ENCODE data around the gene LRMDA. TPM values are rescaled to one million over a fixed set of nuclear protein-coding genes. Genes with fewer than 3 reads are reported as not detected.

The LRMDA gene
- total and polyA plus RNA-seq, 10 of the 15 experiments (the other 5 are each of a cell fraction or from before 2014, with no cell fraction given), result 0.07 to 0.54 (median 0.29) TPM; not detected in 4

DNA sequence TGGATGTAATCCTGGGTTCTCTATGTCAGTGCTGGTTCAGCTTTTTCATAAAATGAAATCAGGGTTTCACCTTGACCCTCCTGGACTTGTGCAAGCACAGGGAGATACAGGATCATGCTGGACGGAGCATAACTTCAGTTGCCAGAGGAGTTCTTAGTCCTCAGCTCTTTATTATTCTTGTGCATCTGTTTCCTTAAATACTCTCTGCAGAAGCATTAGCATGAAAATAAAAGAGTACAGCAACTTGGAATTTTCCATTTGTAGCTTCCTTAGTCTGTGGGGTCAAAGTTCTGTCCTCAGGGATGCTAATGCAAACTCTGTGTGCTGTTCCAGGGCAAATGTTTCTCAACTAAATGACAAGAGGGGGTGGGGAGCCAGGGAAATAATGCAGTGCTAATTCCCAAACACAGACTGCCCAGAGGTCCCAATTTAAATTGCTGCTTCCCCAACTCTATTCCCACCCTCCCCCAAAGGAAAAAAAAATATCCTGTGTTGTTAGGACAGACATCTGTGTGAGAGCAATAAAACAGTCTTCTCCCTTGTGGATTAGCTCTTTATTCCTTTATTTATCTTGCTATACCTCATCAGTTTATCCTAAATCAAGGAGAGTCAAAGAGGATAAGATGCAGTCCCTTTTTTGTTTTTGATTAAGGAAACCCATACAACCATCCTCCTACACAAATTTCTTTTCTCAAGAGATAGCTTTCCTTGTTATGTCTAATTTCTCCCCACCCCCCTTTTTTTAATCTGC is 905.0 kb downstream of the LRMDA start:
- H3K4me3 ChIP-seq, result no peak overlapping the region
- DNase-seq (ENCODE audit: low read depth, low spot score) (no peak), ATAC-seq (no peak), FAIRE-seq (no peak)
- SMC1A ChIA-PET (ENCODE audit: uncharacterized antibody, unreplicated experiment), result interaction anchor here (1.2 kb wide), 1 partner anchor 26 kb away, joined by 3 read pairs; no protein-coding TSS in a partner anchor
- no peak overlapping the region for H3K27ac ChIP-seq (ENCODE audit: control insufficient read depth, insufficient read depth)
- no peaks in the 10 kb centered on the region for H3K27me3 ChIP-seq (replicated peaks in 1 of 2; ENCODE audit: control insufficient read depth in 2 of 2, insufficient read depth in 2 of 2, low read length in 1 of 2)
- intact Hi-C loops (cut with micrococcal nuclease; ENCODE audit: unreplicated experiment) (no loop called here), in situ Hi-C loops (cut with MboI) (no loop called here)
- no peaks in the 10 kb centered on the region for H3K9me3 ChIP-seq (replicated peaks; ENCODE audit: control insufficient read depth, insufficient read depth, low read length)
- no peak overlapping the region for H3K9ac ChIP-seq (ENCODE audit: control insufficient read depth, insufficient read depth, low read length)
- POLR2A ChIA-PET, result no interaction called here
- CTCF ChIA-PET, result interaction anchor here (1.0 kb wide), 1 partner anchor 14 kb away, joined by 4 read pairs; no protein-coding TSS in a partner anchor
- no peak overlapping the region for H3K4me2 ChIP-seq (ENCODE audit: control insufficient read depth, insufficient read depth)
- BruUV-seq (replicated peaks), result no TSS peak
- WGBS (ENCODE audit: insufficient coverage, insufficient replicate concordance, low lambda C conversion rate, missing lambda C conversion rate), result 0% methylated on average over 1 of the region's 1 CpG
- no peaks in the 10 kb centered on the region for H3K36me3 ChIP-seq (ENCODE audit: control insufficient read depth in 2 of 2, insufficient read depth in 2 of 2, low read length in 1 of 2)
- no peaks in the 10 kb centered on the region for H4K20me1 ChIP-seq (ENCODE audit: control insufficient read depth, insufficient read depth)
- TF ChIP-seq ZBED1 (IDR thresholded peaks at IDR 0.05; ENCODE audit: borderline replicate concordance), result no peak
- H3K79me2 ChIP-seq (ENCODE audit: control insufficient read depth, insufficient read depth, low read length), result no peaks in the 10 kb centered on the region
- H3K4me1 ChIP-seq (ENCODE audit: control insufficient read depth, insufficient read depth, low read length), result no peaks in the 10 kb centered on the region
- H2AFZ ChIP-seq (ENCODE audit: control insufficient read depth, low read depth, low read length), result no peak overlapping the region
- RAD21 ChIA-PET (ENCODE audit: unreplicated experiment), result interaction anchor here (0.6 kb wide), 1 partner anchor 533 kb away, joined by 7 read pairs; no protein-coding TSS in a partner anchor

DNA sequence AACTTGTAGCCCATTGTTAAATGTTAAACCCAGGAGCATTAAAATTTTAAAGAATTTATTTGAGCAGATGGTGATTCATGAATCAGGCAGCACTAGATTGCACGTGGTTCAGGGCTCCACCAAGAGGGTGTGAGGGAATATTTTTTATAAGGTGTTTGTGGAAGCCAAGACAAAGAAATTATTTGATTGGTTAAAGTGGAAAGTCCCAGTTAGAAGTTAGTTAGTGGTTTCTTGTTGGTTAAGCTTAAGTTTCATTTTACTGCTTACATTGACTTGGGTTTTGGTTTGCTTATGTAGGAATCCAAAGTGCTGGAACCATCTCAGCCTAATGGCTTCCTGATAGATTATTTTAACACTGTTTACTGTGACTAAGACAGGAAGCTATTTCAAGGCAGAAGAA is 906.2 kb downstream of the LRMDA start:
- H3K27ac ChIP-seq (ENCODE audit: control insufficient read depth, insufficient read depth), result no peak overlapping the region
- H3K9me3 ChIP-seq (replicated peaks; ENCODE audit: control insufficient read depth, insufficient read depth, low read length), result no peaks in the 10 kb centered on the region
- no peak overlapping the region for H3K4me3 ChIP-seq
- BruUV-seq (replicated peaks), result no TSS peak
- DNase-seq (ENCODE audit: low read depth, low spot score) (peak; percentile 3), ATAC-seq (peak; percentile 57), FAIRE-seq (no peak)
- no peaks in the 10 kb centered on the region for H3K36me3 ChIP-seq (ENCODE audit: control insufficient read depth in 2 of 2, insufficient read depth in 2 of 2, low read length in 1 of 2)
- no peak for TF ChIP-seq SIX5 (IDR thresholded peaks at IDR 0.05; ENCODE audit: low read depth, low read length, severe bottlenecking)
- no peak for TF ChIP-seq BRCA1 (IDR thresholded peaks at IDR 0.05; ENCODE audit: low read depth, low read length)
- TF ChIP-seq, protein P1, sequence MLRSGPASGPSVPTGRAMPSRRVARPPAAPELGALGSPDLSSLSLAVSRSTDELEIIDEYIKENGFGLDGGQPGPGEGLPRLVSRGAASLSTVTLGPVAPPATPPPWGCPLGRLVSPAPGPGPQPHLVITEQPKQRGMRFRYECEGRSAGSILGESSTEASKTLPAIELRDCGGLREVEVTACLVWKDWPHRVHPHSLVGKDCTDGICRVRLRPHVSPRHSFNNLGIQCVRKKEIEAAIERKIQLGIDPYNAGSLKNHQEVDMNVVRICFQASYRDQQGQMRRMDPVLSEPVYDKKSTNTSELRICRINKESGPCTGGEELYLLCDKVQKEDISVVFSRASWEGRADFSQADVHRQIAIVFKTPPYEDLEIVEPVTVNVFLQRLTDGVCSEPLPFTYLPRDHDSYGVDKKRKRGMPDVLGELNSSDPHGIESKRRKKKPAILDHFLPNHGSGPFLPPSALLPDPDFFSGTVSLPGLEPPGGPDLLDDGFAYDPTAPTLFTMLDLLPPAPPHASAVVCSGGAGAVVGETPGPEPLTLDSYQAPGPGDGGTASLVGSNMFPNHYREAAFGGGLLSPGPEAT (IDR thresholded peaks at IDR 0.05; ENCODE audit: low read depth), result peak; percentile 56; the same call in 1 of the 2 replicates
- TF ChIP-seq MYB (IDR thresholded peaks at IDR 0.05; ENCODE audit: borderline replicate concordance, low read depth, low read length), result no peak
- TF ChIP-seq SPI1 (IDR thresholded peaks at IDR 0.05; ENCODE audit: borderline replicate concordance, insufficient read depth, low read depth, low read length), result no peak
- no peak for TF ChIP-seq ZNF217 (IDR thresholded peaks at IDR 0.05)
- no peaks in the 10 kb centered on the region for H4K20me1 ChIP-seq (ENCODE audit: control insufficient read depth, insufficient read depth)
- ChIA-PET RAD21 (ENCODE audit: unreplicated experiment) (interaction anchor here (1.1 kb wide), 1 partner anchor 303 kb away, joined by 3 read pairs; no protein-coding TSS in a partner anchor), CTCF (interaction anchor here (1.0 to 1.1 kb wide), 2 partner anchors 15 to 47 kb away, joined by 3 read pairs; no protein-coding TSS in a partner anchor), SMC1A (ENCODE audit: uncharacterized antibody, unreplicated experiment) (interaction anchor here (0.9 to 1.2 kb wide), 2 partner anchors 13 to 28 kb away, joined by 3 read pairs; no protein-coding TSS in a partner anchor), POLR2A (no interaction called here)
- no peaks in the 10 kb centered on the region for H3K79me2 ChIP-seq (ENCODE audit: control insufficient read depth, insufficient read depth, low read length)
- H3K4me1 ChIP-seq (ENCODE audit: control insufficient read depth, insufficient read depth, low read length), result no peaks in the 10 kb centered on the region
- no peak overlapping the region for H2AFZ ChIP-seq (ENCODE audit: control insufficient read depth, low read depth, low read length)
- WGBS (ENCODE audit: insufficient coverage, insufficient replicate concordance, low lambda C conversion rate, missing lambda C conversion rate), result 0% methylated on average over 1 of the region's 1 CpG
- no peak overlapping the region for H3K4me2 ChIP-seq (ENCODE audit: control insufficient read depth, insufficient read depth)
- H3K9ac ChIP-seq (ENCODE audit: control insufficient read depth, insufficient read depth, low read length), result no peak overlapping the region
- no peaks in the 10 kb centered on the region for H3K27me3 ChIP-seq (replicated peaks in 1 of 2; ENCODE audit: control insufficient read depth in 2 of 2, insufficient read depth in 2 of 2, low read length in 1 of 2)
- in situ Hi-C loops (cut with MboI) (no loop called here), intact Hi-C loops (cut with micrococcal nuclease; ENCODE audit: unreplicated experiment) (no loop called here)

Measured in GM12878 (cell line).